GM18517 (cell line): ENCODE results near the gene CREG2.
"Not testable (repeated sequence)": the region's sequence is repeated elsewhere in the genome, so short reads cannot be mapped to it uniquely, and the experiment has no call there.

Source experiments
- ATAC-seq: cut with Tn5 transposase; IDR thresholded peaks from one replicate; pipeline ENCODE4 v1.9.1; 2021; ENCODE audit warnings: mild to moderate bottlenecking, moderate library complexity; ENCODE audit not compliant: unreplicated experiment

Gene CREG2

DNA sequence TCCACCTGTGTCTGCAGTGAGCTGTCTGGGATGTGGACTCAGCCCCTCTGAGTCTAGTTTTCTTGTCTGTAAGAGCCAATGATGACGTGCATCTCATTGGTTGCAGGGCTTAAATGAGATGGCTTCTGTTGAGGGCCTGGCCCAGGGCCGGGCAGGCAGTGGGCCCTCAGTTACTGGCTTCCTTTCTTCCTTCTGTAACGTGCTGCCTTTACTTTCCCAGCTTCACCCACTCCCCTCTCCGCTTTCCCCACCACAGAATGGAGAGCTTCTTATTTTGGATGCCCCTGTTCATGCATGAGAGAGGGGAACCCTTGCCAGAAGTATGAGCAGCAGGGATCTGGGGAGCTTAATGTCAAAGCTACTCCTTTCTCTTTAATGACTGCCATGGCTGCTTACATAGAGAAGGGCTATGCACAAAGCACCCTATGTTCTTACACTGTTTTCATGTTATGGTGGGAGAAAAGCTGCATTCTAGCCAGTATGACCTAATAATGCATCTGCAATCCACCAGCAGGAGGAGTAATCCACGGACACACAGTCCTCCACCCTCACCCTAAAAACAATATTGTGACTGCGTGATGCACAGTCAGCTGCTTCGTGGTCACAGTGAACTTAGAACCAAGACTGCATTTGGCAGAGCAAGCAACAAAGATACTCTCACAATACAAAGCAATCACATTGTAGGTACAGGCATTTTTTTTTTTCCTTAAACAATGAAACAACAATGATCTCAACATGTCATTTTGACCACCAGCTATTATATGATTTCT lies 37.2 kb downstream of the CREG2 start:
- ATAC-seq, result no peak

DNA sequence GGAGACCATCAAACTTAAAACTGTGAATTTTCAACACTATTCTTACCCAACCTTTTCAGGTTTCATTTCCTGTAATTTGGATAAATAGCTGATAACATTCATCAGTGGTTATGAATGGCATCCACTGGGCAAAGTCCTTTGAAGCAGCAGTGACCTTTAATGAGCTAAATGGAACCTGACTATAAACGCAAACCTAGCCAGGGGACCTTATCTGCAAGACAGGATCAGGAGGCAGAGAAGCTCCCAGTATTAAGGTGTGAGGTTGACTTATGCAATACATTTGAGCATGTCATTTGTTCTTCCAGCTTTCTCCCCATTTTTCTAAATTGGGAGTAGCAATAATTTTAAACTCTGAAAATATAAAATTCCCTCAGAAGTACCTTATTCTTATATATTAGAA lies 38.4 kb downstream of the CREG2 start:
- ATAC-seq, result no peak

DNA sequence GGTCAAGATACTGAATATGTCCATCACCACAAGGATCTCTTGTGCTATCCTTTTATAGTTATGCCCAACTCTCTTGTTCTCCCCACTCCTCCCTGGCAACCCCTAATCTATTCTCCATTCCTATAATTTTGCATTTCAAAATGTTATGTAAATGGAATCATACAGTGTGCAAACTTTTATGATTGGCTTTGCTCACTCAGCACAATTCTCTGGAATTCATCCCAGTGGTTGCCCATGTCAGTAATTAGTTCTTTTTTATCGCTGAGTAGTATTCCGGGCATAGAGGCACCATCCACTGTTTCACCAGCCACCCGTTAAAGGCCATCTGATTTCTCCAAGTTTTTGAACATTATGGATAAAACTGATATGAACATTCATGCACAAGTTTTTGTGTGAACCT lies 40.4 kb downstream of the CREG2 start:
- ATAC-seq, result no peak

DNA sequence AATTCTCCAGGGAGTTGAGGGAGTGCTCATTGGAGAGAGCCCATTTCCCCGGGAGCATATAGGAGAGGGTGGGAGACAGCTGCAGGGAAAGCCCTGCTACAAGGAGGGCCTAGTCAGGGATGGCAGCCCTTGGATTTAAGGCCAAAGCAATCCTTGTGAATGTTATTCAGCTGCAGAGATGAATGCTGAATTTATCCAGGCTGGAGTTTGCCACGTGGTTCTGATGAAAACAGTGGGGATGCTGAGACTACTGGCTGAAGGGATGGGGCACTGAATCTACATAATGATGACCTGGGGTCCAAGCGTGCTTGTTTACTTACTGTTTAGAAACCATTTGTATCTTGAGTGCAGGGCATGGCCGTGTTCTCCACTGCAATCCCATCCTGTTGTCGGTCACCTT lies 43.2 kb downstream of the CREG2 start:
- no peak for ATAC-seq

DNA sequence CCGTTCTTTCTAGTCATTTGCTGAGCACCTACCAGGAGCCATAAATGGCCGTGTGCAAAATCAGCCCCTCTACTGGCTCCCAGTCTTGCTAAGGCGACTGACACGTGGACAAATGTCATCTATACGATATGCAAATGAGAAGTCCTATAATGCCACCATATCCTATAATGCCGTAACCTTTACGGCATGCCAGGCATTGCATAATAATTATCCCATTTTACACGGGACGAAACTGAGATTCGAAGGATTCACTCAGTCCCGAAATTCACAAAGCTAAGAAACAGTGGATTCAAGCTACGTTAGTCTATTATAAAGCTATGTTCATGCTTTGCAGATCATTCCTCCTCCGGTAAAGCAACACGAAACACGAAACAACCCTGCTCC lies 44.7 kb downstream of the CREG2 start:
- no peak for ATAC-seq

DNA sequence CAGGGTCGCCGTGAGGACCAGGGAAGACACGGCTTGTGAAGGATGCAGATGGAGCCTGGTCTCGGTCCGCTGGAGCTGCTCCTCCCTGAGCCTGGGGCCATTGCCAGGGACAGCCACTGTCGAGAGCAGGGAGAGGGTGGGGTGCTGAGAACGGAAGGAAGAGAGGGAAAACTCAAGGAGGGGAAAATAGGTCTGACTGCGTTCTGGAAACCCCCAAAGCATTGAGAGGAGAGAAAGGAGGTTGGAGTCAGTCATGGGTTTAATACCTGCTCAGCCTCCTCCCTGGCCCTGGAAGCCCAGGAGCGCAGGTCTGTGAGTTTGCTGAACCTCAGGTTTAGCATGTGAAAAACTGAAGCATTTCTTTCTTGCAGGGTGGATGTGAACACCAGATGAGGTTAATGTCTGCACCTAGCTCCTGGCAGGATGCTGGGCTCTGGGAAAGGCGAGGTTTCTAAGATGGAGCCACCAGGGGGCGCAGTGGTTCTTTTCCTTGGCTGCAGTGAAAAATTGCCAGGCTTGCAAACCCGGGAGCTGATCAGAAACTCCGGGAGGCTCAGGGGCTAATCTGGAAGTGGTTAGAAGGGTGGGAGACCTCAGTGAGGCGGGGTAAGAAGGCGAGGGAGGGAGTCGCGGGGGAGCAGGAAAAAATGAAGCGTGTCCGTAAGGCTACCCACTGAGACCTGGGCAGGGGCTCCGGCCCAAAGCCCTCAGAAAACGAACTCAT lies 45.2 kb downstream of the CREG2 start:
- no peak for ATAC-seq

DNA sequence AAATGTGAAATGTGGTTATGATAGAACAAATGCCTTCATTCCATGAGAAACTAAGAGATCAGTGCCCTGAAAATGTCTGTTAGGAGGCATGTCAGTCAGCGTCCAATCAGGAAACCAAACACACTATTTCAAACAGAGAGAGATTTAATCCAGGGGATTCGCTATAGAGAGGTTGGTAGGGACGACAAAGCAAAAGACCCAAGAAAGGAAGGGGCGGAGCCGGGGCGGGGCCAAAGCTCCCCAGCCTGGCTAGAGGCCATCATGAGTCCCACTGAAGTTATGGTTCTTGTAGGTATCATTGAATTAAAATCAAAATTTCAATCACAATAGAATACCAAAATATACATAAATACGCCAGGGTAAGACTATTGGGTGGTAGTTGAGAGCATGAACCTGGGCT lies 45.9 kb downstream of the CREG2 start:
- ATAC-seq, result no peak

DNA sequence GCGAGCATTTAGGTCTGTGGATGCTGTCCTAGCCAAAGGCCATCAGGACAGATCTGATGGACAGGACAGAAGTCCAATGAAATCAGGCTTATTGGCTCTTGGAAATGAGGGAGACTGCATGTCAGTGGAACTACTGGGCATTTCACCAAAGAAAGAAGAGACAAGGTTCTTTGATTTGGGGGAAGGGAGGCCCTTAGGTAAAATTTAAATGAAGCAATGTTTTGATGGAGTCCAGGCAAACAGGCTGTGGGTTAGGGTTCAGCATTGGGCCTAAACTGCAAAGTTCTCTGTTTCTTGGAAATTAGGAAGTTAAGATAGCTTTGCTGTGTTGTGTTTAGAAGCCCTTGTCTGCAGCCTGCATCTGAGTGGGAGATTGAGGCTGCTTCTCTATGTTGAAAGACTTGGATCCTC lies 47.2 kb downstream of the CREG2 start:
- ATAC-seq, result no peak

DNA sequence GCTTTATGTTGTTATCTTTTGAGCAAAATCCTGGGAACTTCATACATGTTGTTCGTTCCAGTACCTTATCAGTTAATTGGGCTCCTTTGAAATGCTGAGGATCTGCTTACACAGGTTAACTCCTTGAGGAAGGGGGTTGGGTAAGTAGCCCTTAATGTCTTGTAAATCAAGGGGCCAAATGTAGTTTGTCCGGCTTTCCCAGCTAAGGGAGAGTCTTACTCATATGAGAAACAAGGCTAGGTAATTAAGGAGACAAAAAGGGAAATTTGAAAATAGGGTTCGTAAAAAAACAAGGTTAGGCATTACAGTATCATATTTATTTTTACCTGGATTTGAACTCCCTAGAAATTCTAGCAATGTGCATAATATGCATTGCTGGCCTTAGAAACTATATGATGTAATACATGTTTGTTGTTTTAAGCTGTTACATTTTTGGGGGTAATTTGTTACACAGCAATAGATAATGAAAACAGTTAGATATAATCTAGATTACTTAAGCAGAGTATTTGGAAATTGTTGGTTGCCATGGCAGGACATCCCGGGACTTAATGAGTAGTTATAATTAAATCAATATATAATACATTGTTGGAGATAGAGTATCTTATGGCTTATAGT lies 47.9 kb downstream of the CREG2 start:
- no peak for ATAC-seq

DNA sequence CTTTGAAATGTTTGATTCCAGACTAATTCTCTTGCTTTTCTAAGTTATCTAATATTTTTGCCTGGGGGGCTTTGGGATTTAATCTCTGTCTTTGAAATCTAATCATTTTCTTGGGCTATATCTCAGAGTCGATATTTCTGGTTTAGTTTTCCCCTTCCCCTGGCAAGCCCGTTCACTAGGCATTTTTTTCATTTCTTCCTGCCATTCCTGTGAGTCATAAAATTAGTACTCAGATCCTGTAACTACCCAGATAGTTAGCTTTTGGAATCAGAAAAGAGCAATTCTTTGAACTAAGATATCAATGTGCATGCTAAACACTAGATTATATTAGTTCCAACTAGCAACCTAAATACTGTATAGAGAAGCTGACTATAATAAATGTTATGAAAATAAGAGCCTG lies 49.4 kb downstream of the CREG2 start:
- no peak for ATAC-seq

DNA sequence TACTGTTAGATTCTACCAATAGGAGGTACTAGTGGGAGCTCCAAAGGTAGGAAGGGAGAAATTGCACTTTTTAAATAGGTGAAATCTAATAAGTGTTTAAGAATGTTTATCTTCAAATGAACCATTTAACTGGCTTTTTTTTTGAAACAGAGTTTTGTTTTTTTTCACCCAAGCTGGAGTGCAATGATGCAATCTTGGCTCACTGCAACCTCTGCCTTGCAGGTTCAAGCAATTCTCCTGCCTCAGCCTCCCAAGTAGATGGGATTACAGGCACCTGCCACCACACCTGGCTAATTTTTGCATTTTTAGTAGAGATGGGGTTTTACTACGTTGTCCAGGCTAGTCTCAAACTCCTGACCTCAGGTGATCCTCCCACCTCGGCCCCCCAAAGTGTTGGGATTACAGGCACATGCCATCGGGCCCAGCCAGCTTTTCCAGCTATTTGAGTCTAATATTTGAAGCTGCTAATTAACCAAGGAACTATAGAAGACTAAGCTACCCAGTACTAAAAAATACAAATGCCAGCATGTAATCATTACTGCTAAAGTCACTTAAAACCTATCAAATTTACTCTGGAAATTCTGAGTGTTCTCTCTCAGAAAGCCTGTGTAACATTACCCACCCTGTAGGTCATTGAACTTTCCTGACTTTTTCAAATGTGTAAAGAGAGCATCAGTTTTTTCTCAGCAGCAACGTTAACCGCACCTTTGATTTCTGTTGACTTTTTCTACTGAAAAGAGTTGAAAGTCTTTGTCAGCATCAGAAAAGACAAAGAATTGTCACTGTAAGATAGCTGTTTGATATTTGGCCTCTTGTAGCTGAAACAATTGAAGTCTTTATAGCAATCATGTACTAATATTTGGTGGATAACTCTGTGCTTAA lies 54.2 kb downstream of the CREG2 start:
- no peak for ATAC-seq

DNA sequence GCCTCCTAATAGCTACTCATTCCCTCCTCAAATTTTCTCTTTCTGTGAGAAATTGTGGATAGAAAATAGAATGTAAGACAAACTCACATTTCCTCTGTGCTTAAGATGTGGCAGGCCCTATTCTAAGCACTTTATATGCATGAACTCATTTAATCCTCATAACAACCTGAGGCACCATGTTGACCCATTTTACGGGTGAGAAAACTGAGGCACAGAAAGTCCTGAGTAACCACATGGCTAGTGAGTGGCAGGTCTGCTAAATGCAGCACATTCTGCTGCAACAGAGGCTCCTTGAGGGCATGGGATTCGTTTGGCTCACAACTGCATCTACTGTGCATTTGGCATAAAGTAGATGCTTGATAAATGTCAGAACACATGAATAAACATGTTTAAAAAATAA lies 56.1 kb downstream of the CREG2 start:
- no peak for ATAC-seq

DNA sequence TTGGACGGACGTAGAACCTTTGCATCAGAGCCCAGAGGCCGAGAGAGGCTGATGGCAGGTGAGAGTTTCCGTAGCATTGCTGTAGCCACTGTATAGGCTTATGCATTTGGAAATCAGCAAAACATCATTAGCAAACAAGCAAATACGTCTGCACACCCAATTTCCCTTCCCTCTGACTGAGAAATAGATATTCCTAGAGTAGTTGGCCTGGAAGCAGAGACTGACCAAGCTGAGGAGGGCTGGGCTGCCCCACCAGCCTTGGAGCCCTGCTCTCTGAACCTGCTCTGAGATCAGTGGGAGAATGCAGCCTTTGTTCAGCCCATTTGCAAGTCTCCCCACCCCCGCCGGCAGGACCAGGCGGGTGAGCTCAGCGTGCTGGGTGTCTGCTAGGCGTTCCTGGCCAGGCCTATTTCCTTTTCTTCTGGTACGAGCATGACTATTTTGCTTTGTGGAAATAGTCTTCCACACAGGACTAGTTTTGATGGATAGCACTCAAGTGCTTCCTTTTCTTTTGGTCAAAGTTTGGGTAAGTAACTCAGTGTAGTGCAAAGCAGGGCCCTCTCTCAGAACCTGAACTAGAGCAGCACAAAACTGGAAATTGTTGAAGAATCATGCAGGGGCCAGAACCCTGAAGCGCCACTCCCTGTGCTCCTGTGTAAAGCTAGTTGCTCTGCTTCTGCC lies 56.9 kb downstream of the CREG2 start:
- ATAC-seq, result no peak

DNA sequence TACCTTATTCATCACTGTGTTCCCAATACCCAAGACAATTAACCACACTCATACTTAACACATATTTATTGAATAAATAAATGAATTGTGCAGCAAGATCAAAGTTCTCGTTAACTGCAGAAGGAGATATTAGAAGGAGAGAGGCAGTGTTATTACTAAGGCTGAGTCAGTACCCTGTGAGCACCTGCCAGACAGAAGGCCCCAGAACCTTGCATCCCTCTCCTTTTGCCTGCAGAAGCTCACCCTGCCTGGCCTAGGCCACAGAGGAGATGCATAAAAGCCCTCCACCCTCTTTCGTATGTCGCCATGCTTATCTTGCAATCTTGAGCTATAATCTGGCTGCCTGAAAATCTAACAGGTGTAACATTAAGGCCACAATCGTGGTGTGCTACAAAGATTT lies 58.3 kb downstream of the CREG2 start:
- no peak for ATAC-seq

DNA sequence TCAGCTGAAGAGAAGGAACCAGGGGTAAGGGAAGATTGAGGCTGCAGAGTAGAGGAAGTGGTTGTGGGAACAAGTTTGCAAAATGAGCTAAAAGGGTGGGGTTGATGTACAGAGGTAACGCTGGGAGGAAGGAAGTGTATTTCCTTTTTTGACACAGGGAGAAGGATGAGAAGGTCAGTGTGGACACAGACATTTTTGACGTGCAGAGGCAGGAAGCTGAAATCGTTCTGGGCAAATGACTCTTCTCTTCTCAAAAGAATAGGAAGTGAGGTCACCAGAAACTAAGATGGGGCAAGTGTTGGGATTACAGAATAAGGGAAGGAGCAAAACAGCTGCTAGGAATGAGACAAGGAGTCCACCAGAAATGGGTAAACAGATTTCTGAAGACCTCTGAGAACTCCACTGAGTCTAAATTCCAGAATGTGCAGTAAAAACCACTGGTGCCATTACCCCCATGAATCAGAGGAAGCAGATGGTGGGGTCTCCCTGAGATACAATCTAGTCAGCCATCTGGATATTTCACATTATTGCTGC lies 58.8 kb downstream of the CREG2 start:
- no peak for ATAC-seq

DNA sequence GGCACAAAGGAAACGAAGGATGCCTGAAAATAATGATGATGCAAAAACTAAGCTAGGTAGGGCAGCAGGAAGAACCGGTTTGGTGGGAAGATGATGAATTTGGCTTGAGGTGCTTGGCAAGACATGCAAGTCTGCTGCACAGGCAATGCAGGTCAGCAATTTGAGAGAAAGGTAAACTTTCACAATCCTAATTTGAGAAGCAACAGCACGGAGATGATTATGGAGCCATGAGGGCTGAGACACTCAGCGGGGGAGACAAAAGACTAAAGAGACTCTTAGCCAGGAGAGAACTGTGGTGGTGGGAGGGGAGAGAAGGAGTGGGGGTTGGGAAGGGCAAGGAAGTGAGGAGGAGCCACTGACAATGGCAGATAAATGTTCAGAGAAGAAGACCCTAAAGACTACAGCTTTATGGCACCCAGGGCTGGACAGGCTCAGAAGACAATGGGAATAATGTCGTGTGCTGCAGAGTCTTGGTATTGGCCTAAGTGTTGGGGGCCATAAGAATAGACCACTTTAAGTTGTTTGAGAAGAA lies 59.4 kb downstream of the CREG2 start:
- ATAC-seq, result no peak

DNA sequence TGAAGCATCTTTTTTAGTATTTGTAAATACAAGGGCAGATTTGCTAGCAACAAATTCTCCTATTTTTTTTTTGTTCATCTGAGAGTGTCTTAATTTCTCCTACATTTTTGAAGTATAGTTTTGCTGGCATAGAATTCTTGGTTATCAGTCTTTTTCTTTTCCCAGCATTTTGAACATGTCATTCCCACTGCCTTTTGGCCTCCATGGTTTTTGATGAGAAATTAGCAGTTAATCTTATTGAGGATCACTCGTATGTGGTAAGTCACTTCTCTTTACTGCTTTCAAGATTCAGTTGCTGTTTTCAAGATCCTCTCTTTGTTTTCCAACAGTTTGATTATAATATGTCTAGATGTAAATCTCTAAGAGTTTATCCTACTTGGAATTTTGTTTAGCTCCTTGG lies 61.9 kb downstream of the CREG2 start:
- ATAC-seq, result no peak

DNA sequence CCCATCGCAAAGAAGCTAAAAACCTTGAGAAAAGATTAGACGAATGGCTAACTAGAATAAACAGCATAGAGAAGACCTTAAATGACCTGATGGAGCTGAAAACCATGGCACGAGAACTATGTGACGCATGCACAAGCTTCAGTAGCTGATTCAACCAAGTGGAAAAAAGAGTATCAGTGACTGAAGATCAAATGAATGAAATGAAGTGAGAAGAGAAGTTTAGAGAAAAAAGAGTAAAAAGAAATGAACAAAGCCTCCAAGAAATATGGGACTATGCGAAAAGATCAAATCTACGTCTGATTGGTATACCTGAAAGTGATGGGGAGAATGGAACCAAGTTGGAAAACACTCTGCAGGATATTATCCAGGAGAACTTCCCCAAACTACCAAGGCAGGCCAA lies 70.7 kb downstream of the CREG2 start:
- not testable (repeated sequence) for ATAC-seq

DNA sequence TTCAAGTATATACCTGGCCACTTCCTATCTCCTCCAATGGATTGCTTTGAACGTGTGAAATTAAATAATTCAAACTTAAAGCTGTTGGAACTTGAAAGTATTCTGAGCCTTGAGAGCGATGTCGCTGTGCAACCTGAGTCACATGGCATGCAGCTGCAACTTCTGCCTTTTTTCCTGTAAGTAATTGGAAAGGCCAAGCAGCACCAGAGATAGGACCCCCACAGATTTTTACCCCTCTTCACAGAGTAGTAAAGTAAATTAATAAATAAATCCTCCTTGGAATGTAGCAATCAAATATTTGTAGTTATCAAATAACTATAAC lies 75.6 kb downstream of the CREG2 start:
- no peak for ATAC-seq
